HEK293 (cell line): ENCODE data around the gene TCF7.

Experiments used
- OVOL3 ChIP-seq: fragments of 450-650 bp; formaldehyde crosslinking; IDR thresholded peaks from 2 replicates; pipeline ENCODE4 v1.5.1; 2016; ENCODE audit warnings: missing biosample characterization, missing genetic modification characterization
- ZNF518A ChIP-seq: fragments of 450-650 bp; formaldehyde crosslinking; conservative IDR thresholded peaks from 2 replicates; pipeline ENCODE4 v1.5.1; 2016; ENCODE audit warnings: low read depth, missing biosample characterization, missing genetic modification characterization
- ZNF561 ChIP-seq: fragments of 450-650 bp; IDR thresholded peaks from 2 replicates; pipeline ENCODE4 v1.5.1; 2018; ENCODE audit warnings: missing biosample characterization, missing genetic modification characterization, borderline replicate concordance
- ZNF600 ChIP-seq: fragments of 450-650 bp; formaldehyde crosslinking; IDR thresholded peaks from 2 replicates; pipeline ENCODE4 v1.5.1; 2016; ENCODE audit warnings: missing biosample characterization, missing genetic modification characterization
- ZNF660 ChIP-seq: fragments of 450-650 bp; IDR thresholded peaks from 2 replicates; pipeline ENCODE4 v1.5.1; 2018; ENCODE audit warnings: missing biosample characterization, mild to moderate bottlenecking, missing genetic modification characterization
- ZNF792 ChIP-seq: fragments of 450-650 bp; formaldehyde crosslinking; IDR thresholded peaks from 2 replicates; pipeline ENCODE4 v1.5.1; 2016; ENCODE audit warnings: missing biosample characterization, missing genetic modification characterization
- TF ChIP-seq, protein P1 (sequence below): fragments of 450-650 bp; formaldehyde crosslinking; IDR thresholded peaks from 2 replicates; pipeline ENCODE4 v1.5.1; 2016; ENCODE audit warnings: missing biosample characterization, missing genetic modification characterization
- TF ChIP-seq, protein P2 (sequence below): fragments of 450-650 bp; formaldehyde crosslinking; IDR thresholded peaks from 2 replicates; pipeline ENCODE4 v1.5.1; 2016; ENCODE audit warnings: missing biosample characterization, missing genetic modification characterization, low read depth

- TF ChIP-seq, protein P1, sequence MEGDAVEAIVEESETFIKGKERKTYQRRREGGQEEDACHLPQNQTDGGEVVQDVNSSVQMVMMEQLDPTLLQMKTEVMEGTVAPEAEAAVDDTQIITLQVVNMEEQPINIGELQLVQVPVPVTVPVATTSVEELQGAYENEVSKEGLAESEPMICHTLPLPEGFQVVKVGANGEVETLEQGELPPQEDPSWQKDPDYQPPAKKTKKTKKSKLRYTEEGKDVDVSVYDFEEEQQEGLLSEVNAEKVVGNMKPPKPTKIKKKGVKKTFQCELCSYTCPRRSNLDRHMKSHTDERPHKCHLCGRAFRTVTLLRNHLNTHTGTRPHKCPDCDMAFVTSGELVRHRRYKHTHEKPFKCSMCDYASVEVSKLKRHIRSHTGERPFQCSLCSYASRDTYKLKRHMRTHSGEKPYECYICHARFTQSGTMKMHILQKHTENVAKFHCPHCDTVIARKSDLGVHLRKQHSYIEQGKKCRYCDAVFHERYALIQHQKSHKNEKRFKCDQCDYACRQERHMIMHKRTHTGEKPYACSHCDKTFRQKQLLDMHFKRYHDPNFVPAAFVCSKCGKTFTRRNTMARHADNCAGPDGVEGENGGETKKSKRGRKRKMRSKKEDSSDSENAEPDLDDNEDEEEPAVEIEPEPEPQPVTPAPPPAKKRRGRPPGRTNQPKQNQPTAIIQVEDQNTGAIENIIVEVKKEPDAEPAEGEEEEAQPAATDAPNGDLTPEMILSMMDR (tag by site-specific recombination) = no peak
- no peak for TF ChIP-seq ZNF660 (tag by site-specific recombination)
- TF ChIP-seq ZNF518A (tag by site-specific recombination) = no peak
- TF ChIP-seq, protein P2, sequence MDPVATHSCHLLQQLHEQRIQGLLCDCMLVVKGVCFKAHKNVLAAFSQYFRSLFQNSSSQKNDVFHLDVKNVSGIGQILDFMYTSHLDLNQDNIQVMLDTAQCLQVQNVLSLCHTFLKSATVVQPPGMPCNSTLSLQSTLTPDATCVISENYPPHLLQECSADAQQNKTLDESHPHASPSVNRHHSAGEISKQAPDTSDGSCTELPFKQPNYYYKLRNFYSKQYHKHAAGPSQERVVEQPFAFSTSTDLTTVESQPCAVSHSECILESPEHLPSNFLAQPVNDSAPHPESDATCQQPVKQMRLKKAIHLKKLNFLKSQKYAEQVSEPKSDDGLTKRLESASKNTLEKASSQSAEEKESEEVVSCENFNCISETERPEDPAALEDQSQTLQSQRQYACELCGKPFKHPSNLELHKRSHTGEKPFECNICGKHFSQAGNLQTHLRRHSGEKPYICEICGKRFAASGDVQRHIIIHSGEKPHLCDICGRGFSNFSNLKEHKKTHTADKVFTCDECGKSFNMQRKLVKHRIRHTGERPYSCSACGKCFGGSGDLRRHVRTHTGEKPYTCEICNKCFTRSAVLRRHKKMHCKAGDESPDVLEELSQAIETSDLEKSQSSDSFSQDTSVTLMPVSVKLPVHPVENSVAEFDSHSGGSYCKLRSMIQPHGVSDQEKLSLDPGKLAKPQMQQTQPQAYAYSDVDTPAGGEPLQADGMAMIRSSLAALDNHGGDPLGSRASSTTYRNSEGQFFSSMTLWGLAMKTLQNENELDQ (tag by site-specific recombination) = no peak
- no peak for TF ChIP-seq ZNF561 (tag by site-specific recombination)
- no peak for TF ChIP-seq ZNF792 (tag by site-specific recombination)
- no peak for TF ChIP-seq OVOL3
- no peak for TF ChIP-seq ZNF600 (tag by site-specific recombination)
These were observed 38.8 kb downstream of the TCF7 start for GRCh38 chr5:134153241-134153640.
